HFFc6 (cell line): Measurements from ENCODE around the gene MAP3K3. TPM values are rescaled to one million over a fixed set of nuclear protein-coding genes. Genes with fewer than 3 reads are reported as not detected.

Experiments
- DNase-seq: peaks from one replicate; pipeline ENCODE4 v3.0.0-alpha.2; 2018
- H3K27ac Mint-ChIP-seq: 2 replicates; pipeline ENCODE4 v1.8.0; 2020; ENCODE audit warnings: mild to moderate bottlenecking, mixed read lengths
- H3K27me3 Mint-ChIP-seq: 2 replicates; pipeline ENCODE4 v1.8.0; 2021; ENCODE audit warnings: mild to moderate bottlenecking, moderate library complexity, mixed read lengths; ENCODE audit not compliant: insufficient read depth
- H3K36me3 Mint-ChIP-seq: 2 replicates; pipeline ENCODE4 v1.8.0; 2021; ENCODE audit warnings: low read depth, mixed read lengths
- H3K4me1 Mint-ChIP-seq: 2 replicates; pipeline ENCODE4 v1.8.0; 2020; ENCODE audit warnings: low read depth, mixed read lengths
- H3K4me3 Mint-ChIP-seq: 2 replicates; pipeline ENCODE4 v1.8.0; 2020; ENCODE audit warnings: mild to moderate bottlenecking, moderate library complexity, mixed read lengths
- H3K9me3 Mint-ChIP-seq: 2 replicates; pipeline ENCODE4 v1.8.0; 2020; ENCODE audit warnings: mild to moderate bottlenecking, mixed read lengths
- total RNA-seq, 6 experiments: library from RNA; stranded (reverse); fragmentation: NEBNext Ultra II Directional; extraction: Animal tissue kit (Norgen Biotek cat#: 25700); gene quantifications; 2 replicates in 1 of 6; 3 replicates in 5 of 6; pipeline ENCODE4 v1.2.3, GENCODE V29; 2021
- TF ChIP-seq, protein P1 (sequence below): fragments of 200-600 bp; sonication (generic); IDR thresholded peaks from 2 replicates; pipeline ENCODE4 v1.5.0; 2021; ENCODE audit warnings: antibody characterized with exemption, mild to moderate bottlenecking

MAP3K3 gene
- total RNA-seq, 6 experiments from 2014 or later = 24.2 to 31.5 (median 27.2) TPM

DNA sequence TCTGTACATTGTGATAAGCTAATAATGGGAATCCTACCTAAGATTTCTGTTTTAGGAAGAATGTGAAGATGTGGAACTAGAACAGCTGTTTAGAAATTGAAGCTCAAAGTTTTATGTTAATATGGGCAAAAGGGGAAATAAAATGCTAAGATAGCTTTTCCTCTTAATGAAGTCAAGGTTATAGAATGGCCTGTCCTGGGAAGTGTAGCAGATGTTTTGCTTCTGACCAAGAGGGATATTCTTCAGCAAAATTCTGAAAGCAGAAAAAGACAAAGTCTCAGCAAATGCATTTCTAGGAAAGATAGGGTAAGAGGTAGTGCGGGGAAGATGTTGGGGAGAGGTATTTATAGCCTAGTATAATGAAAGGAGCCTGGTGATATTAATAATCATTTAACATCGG lies 13.1 kb downstream of the MAP3K3 start:
- no peak for DNase-seq
- Mint-ChIP-seq H3K27ac (no peak overlapping the region), H3K4me3 (no peak overlapping the region), H3K9me3 (no peaks in the 10 kb centered on the region), H3K4me1 (peaks cover 9% of the 10 kb centered on the region; the same call in 1 of the 2 replicates), H3K36me3 (peaks cover 16% of the 10 kb centered on the region), H3K27me3 (no peaks in the 10 kb centered on the region; the same call in 1 of the 2 replicates)
- TF ChIP-seq, protein P1, sequence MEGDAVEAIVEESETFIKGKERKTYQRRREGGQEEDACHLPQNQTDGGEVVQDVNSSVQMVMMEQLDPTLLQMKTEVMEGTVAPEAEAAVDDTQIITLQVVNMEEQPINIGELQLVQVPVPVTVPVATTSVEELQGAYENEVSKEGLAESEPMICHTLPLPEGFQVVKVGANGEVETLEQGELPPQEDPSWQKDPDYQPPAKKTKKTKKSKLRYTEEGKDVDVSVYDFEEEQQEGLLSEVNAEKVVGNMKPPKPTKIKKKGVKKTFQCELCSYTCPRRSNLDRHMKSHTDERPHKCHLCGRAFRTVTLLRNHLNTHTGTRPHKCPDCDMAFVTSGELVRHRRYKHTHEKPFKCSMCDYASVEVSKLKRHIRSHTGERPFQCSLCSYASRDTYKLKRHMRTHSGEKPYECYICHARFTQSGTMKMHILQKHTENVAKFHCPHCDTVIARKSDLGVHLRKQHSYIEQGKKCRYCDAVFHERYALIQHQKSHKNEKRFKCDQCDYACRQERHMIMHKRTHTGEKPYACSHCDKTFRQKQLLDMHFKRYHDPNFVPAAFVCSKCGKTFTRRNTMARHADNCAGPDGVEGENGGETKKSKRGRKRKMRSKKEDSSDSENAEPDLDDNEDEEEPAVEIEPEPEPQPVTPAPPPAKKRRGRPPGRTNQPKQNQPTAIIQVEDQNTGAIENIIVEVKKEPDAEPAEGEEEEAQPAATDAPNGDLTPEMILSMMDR = no peak

DNA sequence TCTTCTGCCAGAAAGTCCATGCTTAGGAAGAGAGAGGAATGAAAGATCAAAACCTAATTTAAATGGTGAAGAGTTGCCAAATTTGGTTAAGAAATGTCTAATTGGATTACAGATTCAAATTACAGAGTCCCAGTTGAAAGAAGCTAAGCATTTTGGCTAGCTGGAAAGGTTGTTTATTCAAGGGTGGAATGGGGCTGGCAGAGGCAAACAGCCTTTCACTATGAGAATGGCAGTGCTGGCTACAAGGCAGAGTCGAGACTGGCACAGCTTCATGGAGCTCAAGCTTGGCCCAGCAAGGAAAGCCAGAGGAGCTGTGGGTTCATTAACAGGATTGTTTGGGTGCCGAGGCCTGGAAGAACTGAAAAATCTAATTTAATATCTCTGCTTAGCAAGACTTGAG lies 13.6 kb downstream of the MAP3K3 start:
- Mint-ChIP-seq H3K36me3 (peaks cover 16% of the 10 kb centered on the region), H3K4me3 (no peak overlapping the region), H3K27ac (no peak overlapping the region), H3K4me1 (peaks cover 9% of the 10 kb centered on the region; the same call in 1 of the 2 replicates), H3K9me3 (no peaks in the 10 kb centered on the region), H3K27me3 (no peaks in the 10 kb centered on the region; the same call in 1 of the 2 replicates)
- no peak for DNase-seq
- TF ChIP-seq, protein P1 = no peak

DNA sequence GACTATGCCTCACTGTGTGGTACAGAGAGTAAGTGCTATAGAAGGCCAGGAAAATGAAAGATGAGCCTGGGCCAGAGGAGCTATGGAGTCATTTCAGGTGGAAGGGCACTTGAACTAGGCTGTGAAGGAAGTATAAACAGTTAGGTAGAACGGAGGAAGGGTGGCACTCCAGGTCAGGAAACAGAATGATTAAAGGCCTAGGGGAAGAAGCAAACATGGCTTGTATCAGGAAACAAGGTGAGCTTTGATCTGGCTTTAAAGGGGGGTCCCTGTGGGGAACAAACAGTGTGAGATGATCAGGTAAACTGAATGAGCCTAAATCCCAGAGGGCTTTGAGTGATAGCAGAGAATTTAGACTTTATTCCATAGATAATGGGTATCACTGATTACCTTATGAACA lies 16.9 kb downstream of the MAP3K3 start:
- Mint-ChIP-seq H3K4me1 (peaks cover 3% of the 10 kb centered on the region; the same call in 1 of the 2 replicates), H3K9me3 (no peaks in the 10 kb centered on the region), H3K36me3 (peaks cover 15% of the 10 kb centered on the region), H3K27me3 (no peaks in the 10 kb centered on the region; the same call in 1 of the 2 replicates), H3K27ac (no peak overlapping the region), H3K4me3 (no peak overlapping the region)
- no peak for DNase-seq
- TF ChIP-seq, protein P1 = no peak

DNA sequence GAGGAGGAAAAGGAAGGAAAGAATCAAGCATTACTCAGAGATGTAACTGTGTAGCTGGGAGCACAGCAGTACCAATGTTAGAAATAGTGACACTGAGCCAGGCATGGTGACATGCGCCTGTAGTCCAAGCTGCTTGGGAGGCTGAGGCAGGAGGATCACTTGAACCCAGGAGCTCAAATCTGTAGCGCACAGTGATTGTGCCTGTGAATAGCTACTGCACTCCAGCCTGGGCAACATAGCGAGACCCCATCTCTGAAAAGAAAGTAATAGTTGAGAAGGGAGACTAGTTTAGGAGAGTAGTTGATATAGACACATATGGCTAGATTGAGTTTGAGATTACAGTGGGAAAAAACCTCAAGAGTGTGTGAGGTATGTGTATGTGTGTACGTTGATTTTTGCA lies 17.8 kb downstream of the MAP3K3 start:
- H3K36me3 Mint-ChIP-seq = peaks cover 12% of the 10 kb centered on the region
- H3K9me3 Mint-ChIP-seq = no peaks in the 10 kb centered on the region
- TF ChIP-seq, protein P1 = no peak
- no peaks in the 10 kb centered on the region for H3K27me3 Mint-ChIP-seq
- no peak overlapping the region for H3K4me3 Mint-ChIP-seq
- no peak for DNase-seq
- H3K4me1 Mint-ChIP-seq = peaks cover 2% of the 10 kb centered on the region; the same call in 1 of the 2 replicates
- no peak overlapping the region for H3K27ac Mint-ChIP-seq

DNA sequence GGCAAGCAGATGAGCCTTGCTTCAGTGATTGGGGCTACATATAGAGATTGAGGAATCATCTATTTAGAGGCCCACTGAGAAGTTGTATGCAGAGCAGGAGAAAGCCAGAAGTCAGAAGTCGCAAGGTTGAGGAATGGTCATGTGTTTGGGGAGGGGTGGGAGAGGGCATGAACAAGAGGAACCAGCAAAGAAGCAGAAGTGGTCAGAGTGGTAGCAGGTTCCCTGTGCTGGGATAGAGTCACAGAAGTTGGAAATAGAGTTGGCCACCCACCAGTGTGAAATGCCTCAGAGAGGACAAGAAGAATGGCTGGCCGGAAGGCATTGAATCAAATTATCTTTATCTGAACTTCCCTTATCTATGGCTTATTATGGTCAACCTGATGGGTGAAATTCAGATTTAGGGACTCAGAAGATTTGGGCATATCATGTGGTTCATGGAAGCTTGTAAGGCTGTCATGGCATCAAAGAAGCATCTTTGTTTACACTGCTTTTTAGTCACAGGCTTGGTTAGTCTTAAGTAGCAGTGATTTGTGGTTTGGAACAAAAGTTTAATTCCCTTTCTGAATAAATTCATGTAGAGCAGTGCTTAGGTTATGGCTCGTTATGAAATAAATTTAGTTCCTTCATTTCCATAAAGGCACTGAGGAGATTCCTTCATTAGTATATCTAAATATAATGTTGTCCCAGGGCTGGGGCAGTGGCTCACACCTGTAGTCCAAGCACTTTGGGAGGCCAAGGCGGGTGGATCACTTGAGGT lies 19.7 kb downstream of the MAP3K3 start:
- no peaks in the 10 kb centered on the region for H3K27me3 Mint-ChIP-seq
- H3K4me3 Mint-ChIP-seq = no peak overlapping the region
- peaks cover 1% of the 10 kb centered on the region; the same call in 1 of the 2 replicates for H3K36me3 Mint-ChIP-seq
- TF ChIP-seq, protein P1 = no peak
- no peak overlapping the region for H3K27ac Mint-ChIP-seq
- no peak for DNase-seq
- peaks cover 16% of the 10 kb centered on the region; the same call in 1 of the 2 replicates for H3K4me1 Mint-ChIP-seq
- H3K9me3 Mint-ChIP-seq = no peaks in the 10 kb centered on the region
